GM18505 (cell line): Measurements from ENCODE around the gene PIK3C2G.

Experiments used
- ATAC-seq: cut with Tn5 transposase; IDR thresholded peaks from one replicate; pipeline ENCODE4 v1.9.1; 2021; ENCODE audit not compliant: unreplicated experiment
- POLR2A ChIP-seq: IDR thresholded peaks from 4 replicates; pipeline ENCODE4 v1.6.1; 2011; ENCODE audit warnings: borderline replicate concordance; ENCODE audit not compliant: insufficient read depth, insufficient read length; ENCODE audit errors: extremely low read depth

The PIK3C2G gene

DNA sequence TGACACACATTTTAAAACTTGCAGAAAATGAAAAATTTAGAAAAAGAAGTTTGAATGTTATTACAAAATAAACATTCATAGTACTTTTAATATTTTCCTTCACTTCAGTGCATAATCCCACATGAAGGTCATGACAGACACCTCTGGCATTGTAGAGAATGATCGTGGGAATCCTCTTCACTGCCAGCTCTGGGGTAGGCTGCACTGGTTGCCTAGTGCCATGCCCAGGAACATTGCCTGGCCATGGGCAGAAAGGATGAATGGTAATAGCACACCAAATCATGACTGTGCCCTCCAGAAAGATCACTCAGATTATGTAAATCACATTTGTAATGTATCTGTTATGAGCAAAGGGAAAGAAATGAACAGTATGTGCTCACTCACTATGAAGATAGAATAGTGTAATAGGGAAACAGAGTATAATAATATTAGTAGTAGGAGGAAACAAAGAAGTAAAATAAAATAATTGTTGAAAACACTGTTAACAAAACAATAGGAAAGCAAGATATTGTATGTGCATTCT lies 314.8 kb downstream of the PIK3C2G start:
- TF ChIP-seq POLR2A: no peak
- no peak for ATAC-seq

DNA sequence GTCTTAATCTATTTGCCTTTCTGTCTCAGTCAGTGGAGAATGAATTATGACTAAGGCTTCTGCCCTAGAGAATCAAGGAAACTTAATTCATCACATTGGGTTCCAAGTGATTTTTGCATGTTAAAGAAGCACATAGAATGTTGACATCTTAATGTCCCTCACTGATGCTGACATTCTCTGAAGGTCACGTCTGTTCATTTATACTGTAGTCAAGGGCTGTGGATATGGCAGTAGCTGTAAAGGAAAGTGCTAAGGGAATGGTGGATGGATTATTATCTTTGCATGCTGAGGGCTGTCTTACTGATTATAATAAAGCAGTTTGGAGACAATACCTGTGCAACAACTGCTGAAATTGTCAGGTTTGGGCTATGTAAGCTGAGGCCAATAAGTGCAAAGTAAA lies 315.3 kb downstream of the PIK3C2G start:
- TF ChIP-seq POLR2A: no peak
- ATAC-seq: no peak

DNA sequence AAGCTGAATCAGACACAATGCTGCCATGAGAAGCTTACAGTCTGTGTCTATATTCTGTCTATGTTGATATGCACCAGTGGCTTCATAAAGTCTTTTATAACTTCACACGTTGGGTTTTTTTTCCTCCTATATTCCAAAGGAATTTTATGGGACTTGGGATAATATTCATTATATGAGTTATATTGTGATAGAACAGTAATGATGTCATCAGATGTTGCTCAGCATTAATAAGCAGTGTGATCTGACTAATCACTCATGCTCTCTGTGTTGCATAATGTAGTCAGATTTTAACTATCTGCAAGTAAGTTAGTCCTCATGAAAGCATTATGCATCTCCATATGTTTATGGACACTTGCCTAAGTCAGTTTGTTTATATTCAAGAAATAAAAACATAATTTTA lies 316.9 kb downstream of the PIK3C2G start:
- no peak for TF ChIP-seq POLR2A
- no peak for ATAC-seq

DNA sequence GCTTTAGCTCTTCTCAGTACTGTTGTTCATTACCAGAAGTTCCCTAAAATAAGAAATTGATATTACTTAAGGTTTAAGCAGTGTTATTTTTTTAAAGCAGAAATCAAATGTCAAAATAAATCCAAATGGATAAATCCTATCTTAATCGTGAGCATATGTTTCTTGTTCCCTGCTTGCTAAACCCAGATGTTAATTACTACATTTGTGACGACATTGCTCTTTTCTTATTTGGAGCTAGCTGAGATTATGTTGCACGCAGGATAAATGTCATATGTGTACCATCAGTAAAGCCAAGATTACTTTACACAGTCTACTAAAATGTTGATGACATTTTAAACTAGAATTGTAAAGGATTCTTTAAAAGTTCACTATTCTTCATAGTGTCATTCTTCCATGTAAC lies 319.0 kb downstream of the PIK3C2G start:
- no peak for ATAC-seq

DNA sequence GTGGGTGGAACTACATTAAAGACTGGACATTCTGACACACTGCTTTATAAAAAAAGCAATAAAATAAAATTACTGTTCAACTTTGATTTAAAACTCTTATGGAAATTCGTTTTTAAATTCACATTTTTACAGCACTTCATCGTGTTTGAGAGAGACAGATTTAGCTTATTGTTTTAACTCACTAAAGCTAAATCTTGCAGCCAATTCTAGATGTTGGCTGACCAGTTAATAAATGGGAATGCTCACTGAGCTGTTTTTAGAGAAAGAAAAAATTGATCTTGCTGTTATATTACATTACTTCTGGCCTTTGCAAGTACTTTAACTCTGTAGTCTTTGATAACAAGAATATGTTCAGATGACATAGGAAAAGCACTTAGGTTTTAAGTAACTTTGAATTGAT lies 319.4 kb downstream of the PIK3C2G start:
- ATAC-seq: no peak
- no peak for TF ChIP-seq POLR2A

More for the DNA sequence above, 319.0 kb downstream of the PIK3C2G start:
- no peak for TF ChIP-seq POLR2A

DNA sequence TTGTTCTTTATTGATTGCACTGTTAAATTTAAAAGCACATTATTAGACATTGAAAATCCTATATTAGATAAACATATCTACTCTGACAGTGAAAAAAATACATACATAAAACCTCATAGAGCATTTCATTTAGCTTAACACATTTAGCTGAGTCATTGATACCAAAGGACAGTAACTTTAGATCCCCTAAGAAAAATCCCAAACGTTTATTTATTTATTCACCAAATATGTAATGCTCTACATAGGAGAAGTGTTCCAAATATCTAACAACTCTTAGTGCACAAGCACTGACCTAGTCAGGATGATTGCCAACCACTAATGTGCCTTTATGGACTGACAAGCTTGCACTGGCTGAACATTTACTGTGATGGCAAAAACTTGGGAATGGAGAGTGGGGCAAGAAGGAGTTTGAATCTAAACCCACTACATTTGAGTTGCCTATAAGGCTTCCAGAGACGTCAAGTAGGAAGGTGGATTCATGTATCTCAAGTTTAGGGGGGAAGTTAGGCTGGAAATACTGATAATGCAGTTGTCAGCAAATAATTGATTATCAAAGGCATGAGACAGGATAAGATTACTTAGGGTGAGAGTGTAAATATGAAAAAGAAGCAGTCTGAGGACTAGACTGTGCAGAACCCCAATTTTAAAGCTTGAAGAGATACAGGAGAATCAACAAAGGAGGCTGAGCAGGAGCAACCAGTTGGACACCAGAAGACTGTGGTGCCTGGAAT lies 320.1 kb downstream of the PIK3C2G start:
- TF ChIP-seq POLR2A: no peak
- ATAC-seq: no peak

DNA sequence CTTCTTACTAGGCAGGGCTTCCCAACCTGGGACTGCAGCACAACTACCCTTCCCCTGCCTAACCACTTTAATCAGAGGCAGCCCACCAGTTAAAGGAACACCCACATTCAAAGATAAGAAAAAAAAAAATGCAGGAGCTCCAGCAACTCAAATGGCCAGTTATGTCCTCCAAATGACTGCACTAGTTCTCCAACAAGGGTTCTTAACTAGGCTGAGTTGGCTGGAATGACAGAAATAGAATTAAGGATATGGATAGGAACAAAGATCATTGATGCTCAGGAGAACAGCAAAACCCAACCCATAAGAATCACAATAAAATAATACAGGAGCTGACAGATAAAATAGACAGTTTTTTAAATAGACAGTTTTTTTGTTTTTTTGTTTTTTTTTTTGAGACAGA lies 322.3 kb downstream of the PIK3C2G start:
- TF ChIP-seq POLR2A: no peak

DNA sequence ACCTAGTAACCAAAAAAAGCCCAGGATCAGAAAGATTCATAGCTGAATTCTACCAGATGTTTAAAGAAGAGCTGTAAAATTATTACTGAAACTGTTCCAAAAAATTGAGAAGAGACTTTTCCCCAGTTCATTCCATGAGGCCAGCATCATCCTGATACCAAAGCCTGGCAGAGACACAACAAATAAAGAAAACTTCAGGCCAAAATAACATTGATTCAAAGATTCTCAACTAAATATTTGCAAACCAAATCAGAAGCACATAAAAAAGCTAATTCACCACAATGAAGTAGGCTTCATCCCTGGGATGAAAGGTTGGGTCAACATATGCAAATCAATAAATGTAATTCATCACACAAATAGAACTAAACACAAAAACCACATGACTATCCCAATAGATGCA lies 325.3 kb downstream of the PIK3C2G start:
- no peak for TF ChIP-seq POLR2A

More for the DNA sequence above, 322.3 kb downstream of the PIK3C2G start:
- ATAC-seq: no peak

DNA sequence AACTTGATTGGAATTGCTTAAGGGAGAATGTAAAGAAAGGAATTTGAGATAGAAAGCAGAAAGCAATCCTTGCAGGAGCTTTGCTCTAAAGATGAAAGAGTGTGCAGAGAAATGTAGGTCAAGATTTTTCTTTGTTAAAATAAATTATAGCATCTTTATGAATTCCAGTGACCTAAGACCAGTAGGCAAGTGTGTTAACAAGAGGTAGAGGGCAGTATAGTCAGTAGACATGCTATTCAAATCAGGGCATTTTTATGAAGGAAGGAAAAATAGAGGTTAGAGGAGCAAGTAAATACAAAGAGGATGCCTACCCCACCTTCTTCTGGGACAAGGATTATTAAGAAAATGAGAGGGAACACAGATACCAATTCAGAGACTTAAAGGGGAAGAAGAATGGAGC lies 328.0 kb downstream of the PIK3C2G start:
- no peak for ATAC-seq
- TF ChIP-seq POLR2A: no peak

More for the DNA sequence above, 325.3 kb downstream of the PIK3C2G start:
- ATAC-seq: no peak

DNA sequence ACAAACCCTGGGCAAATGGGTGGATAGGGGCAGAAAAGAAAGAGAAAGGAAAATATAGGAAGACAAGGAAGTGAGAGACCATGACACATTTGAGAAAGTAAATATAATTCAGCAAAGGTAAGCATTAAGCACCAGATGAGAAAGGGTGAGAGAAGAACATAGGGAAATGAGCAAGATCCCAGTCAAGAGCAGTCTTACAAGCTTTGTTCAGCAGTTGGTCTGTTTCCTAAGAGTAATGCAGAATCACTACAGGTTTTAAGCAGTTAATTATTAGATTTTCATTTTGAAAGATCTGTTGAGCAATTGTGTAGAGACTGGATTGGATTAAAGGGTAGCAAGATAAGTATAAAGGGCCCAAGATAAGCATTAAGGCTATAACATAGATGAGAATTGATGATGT lies 330.2 kb downstream of the PIK3C2G start:
- ATAC-seq: no peak
- TF ChIP-seq POLR2A: no peak

DNA sequence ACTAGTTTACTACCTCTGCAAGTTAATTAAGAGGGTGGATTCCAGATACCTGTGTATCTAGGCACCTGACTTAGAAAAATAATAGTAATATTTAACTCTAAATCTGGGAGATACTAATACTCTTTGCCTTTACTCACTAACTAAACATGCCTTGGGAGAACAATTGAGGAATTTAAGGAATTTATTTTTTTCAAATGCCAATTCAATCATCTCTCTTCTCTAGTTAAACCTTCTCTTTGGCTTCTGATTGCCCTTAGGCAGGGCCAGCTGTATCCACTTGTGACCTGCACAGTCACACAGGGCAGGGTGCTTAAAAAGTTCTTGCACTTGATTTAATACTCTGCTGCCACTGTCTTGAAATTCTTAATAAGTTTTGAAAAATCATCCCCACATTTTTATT lies 334.1 kb downstream of the PIK3C2G start:
- no peak for ATAC-seq
- no peak for TF ChIP-seq POLR2A

DNA sequence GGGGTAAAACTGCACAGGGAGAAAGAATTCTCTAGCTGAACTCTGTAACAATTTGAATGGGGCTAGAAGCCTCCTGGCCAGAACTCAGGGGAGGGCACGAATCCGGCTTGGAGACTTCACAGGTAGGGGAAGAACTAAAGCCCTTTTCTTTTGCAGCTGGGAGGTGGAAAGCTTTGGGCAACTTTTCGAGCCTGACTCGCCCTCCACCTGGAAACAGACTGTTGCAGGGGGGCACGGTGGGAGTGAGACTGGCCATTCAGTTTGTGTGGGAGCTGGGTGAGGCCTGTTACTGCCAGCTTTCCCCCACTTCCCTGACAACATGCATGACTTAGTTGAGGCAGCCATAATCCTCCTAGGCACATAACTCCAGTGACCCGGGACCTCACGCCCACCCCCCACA lies 340.6 kb downstream of the PIK3C2G start:
- no peak for TF ChIP-seq POLR2A
- no peak for ATAC-seq

DNA sequence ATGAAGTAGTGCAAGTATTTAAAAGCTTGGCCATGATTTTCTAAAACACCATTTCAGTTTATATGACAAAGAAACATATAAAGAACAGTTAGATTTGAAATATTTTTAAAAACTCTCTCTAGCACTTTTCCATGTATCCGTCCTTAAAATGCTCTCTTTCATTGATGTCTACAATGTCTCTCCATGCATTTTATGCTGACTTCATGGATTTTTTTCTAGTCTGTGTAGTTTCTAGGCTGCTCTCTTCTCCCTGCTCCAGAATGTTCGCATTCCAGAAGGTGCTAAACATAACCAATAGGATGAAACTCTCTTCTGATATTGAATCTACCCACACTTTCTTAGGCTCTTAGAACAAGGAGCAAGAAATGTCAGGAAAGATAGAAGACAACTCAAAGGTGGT lies 351.7 kb downstream of the PIK3C2G start:
- TF ChIP-seq POLR2A: no peak
- ATAC-seq: no peak

DNA sequence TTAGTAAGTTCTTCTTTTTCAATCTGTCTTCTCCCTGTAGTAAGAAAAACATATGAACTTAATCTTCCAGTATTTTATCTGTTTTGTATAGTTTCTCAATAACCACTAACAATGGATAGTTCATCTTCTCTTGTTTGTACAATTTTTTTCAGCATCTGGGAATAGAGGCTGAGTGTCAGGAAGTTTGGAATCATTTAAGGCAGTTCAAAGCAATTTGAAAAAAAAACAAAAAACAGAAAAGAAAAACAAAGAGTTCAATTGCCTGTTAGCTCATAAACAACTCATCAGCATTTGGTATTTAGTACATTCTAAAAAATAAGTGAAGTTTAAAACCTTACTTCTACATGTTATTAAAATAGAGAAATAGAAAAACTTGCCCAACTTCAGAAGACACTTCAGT lies 359.7 kb downstream of the PIK3C2G start:
- no peak for TF ChIP-seq POLR2A
- no peak for ATAC-seq
